NCI-H524 (cell line): ENCODE results near the gene KCNJ14.
"Not testable (repeated sequence)": the region's sequence is repeated elsewhere in the genome, so short reads cannot be mapped to it uniquely, and the experiment has no call there.

Experiments used
- DNase-seq, 2 experiments: peaks; one replicate each; lab custom pipeline; 2025; lab: John Stamatoyannopoulos, UW

KCNJ14 gene

GRCh38 chr19:48471836-48472235 is 16.5 kb downstream of the KCNJ14 start:
- DNase-seq = no peak

- DNase-seq = no peak
Measured at GRCh38 chr19:48473161-48473966, 18.0 kb downstream of the KCNJ14 start.

GRCh38 chr19:48474084-48474592 is 18.8 kb downstream of the KCNJ14 start:
- no peak for DNase-seq

- no peak for DNase-seq
Measured at GRCh38 chr19:48475369-48476068, 20.1 kb downstream of the KCNJ14 start.

- DNase-seq = no peak
Measured at GRCh38 chr19:48476176-48476575, 20.8 kb downstream of the KCNJ14 start.

- DNase-seq = no peak
Measured at GRCh38 chr19:48477067-48477685, 21.8 kb downstream of the KCNJ14 start.

- DNase-seq = no peak
Measured at GRCh38 chr19:48477698-48478338, 22.4 kb downstream of the KCNJ14 start.

GRCh38 chr19:48478339-48479256 is 23.2 kb downstream of the KCNJ14 start:
- no peak for DNase-seq

GRCh38 chr19:48479686-48480085 is 24.3 kb downstream of the KCNJ14 start:
- no peak for DNase-seq

- DNase-seq = no peak
Measured at GRCh38 chr19:48480183-48480557, 24.8 kb downstream of the KCNJ14 start.

- DNase-seq = no peak
Measured at GRCh38 chr19:48480558-48481500, 25.5 kb downstream of the KCNJ14 start.

- DNase-seq = no peak
Measured at GRCh38 chr19:48481846-48482639, 26.7 kb downstream of the KCNJ14 start.

- no peak for DNase-seq
Measured at GRCh38 chr19:48483301-48483700, 27.9 kb downstream of the KCNJ14 start.

- DNase-seq = no peak
Measured at GRCh38 chr19:48484247-48484893, 29.0 kb downstream of the KCNJ14 start.

GRCh38 chr19:48484931-48485612 is 29.7 kb downstream of the KCNJ14 start:
- no peak for DNase-seq

GRCh38 chr19:48486706-48487105 is 31.3 kb downstream of the KCNJ14 start:
- not testable (repeated sequence) for DNase-seq

- no peak for DNase-seq
Measured at GRCh38 chr19:48487544-48487943, 32.2 kb downstream of the KCNJ14 start.

- DNase-seq = no peak
Measured at GRCh38 chr19:48487948-48488347, 32.6 kb downstream of the KCNJ14 start.
